ENCODE data around the gene MAD1L1.

MAD1L1 gene

GRCh38 chr7:2141021-2141410, 91.7 kb downstream of the MAD1L1 start:
- DNase-seq (ENCODE audit: low read depth in 2 of 2), result no peak

- no peak for DNase-seq (ENCODE audit: low read depth in 2 of 2)
Observed at GRCh38 chr7:2140216-2141020, 92.3 kb downstream of the MAD1L1 start.

GRCh38 chr7:2139004-2139699, 93.6 kb downstream of the MAD1L1 start:
- no peak for DNase-seq (ENCODE audit: low read depth in 2 of 2)

- peak; percentile 17 to 38 for DNase-seq (ENCODE audit: low read depth in 2 of 2)
Observed at GRCh38 chr7:2138146-2138765, 94.5 kb downstream of the MAD1L1 start.

- no peak for DNase-seq (ENCODE audit: low read depth in 2 of 2)
Observed at GRCh38 chr7:2134740-2135139, 98.0 kb downstream of the MAD1L1 start.

GRCh38 chr7:2132243-2132642, 100.5 kb downstream of the MAD1L1 start:
- DNase-seq (ENCODE audit: low read depth in 2 of 2), result no peak

- DNase-seq (ENCODE audit: low read depth in 2 of 2), result no peak
Observed at GRCh38 chr7:2131800-2132199, 100.9 kb downstream of the MAD1L1 start.

- no peak for DNase-seq (ENCODE audit: low read depth in 2 of 2)
Observed at GRCh38 chr7:2131341-2131740, 101.4 kb downstream of the MAD1L1 start.

GRCh38 chr7:2130096-2130375, 102.7 kb downstream of the MAD1L1 start:
- DNase-seq (ENCODE audit: low read depth in 2 of 2), result no peak

GRCh38 chr7:2129323-2130095, 103.2 kb downstream of the MAD1L1 start:
- no peak for DNase-seq (ENCODE audit: low read depth in 2 of 2)

- DNase-seq (ENCODE audit: low read depth in 2 of 2), result no peak
Observed at GRCh38 chr7:2128601-2129322, 104.0 kb downstream of the MAD1L1 start.

- no peak for DNase-seq (ENCODE audit: low read depth in 2 of 2)
Observed at GRCh38 chr7:2126621-2127020, 106.1 kb downstream of the MAD1L1 start.

- no peak for DNase-seq (ENCODE audit: low read depth in 2 of 2)
Observed at GRCh38 chr7:2125931-2126330, 106.8 kb downstream of the MAD1L1 start.

GRCh38 chr7:2124604-2125345, 108.0 kb downstream of the MAD1L1 start:
- DNase-seq (ENCODE audit: low read depth in 2 of 2), result no peak

GRCh38 chr7:2123916-2124315, 108.8 kb downstream of the MAD1L1 start:
- DNase-seq (ENCODE audit: low read depth in 2 of 2), result no peak

- DNase-seq (ENCODE audit: low read depth in 2 of 2), result no peak
Observed at GRCh38 chr7:2123360-2123759, 109.4 kb downstream of the MAD1L1 start.

- no peak for DNase-seq (ENCODE audit: low read depth in 2 of 2)
Observed at GRCh38 chr7:2122651-2123050, 110.1 kb downstream of the MAD1L1 start.

GRCh38 chr7:2120841-2121830, 111.6 kb downstream of the MAD1L1 start:
- DNase-seq (ENCODE audit: low read depth in 2 of 2), result no peak

- peak in 1 of 2 donors; percentile 30 for DNase-seq (ENCODE audit: low read depth in 2 of 2)
Observed at GRCh38 chr7:2120251-2120660, 112.5 kb downstream of the MAD1L1 start.

Measured in stimulated activated CD8-positive, alpha-beta memory T cell treated with anti-CD3 and anti-CD28 coated beads, Interleukin-15, amount 100 ng/mL, for 48 hours (primary cell).